Parathyroid adenoma (tissue), 2 donors: ENCODE measurements around the gene MX1.

ENCODE experiments used
- H2AFZ ChIP-seq: fragments of 300-600 bp; sonication (generic); one replicate; pipeline ENCODE4 v1.7.0; 2017; ENCODE audit warnings: antibody characterized with exemption, mild to moderate bottlenecking
- H3K27ac ChIP-seq: fragments of 300-600 bp; sonication (generic); one replicate; pipeline ENCODE4 v1.7.0; 2017
- H3K27me3 ChIP-seq: fragments of 300-600 bp; sonication (generic); one replicate; pipeline ENCODE4 v1.7.0; 2017; ENCODE audit warnings: low read length; ENCODE audit not compliant: control insufficient read depth, insufficient read depth
- H3K36me3 ChIP-seq: fragments of 300-600 bp; sonication (generic); one replicate; pipeline ENCODE4 v1.7.0; 2017; ENCODE audit warnings: low read length; ENCODE audit not compliant: control insufficient read depth, insufficient read depth
- H3K4me1 ChIP-seq: fragments of 300-600 bp; sonication (generic); one replicate; pipeline ENCODE4 v1.7.0; 2017; ENCODE audit warnings: control low read depth
- H3K4me2 ChIP-seq: fragments of 300-600 bp; sonication (generic); one replicate; pipeline ENCODE4 v1.7.0; 2017; ENCODE audit warnings: low read length
- H3K4me3 ChIP-seq: fragments of 300-600 bp; sonication (generic); one replicate; pipeline ENCODE4 v1.7.0; 2017; ENCODE audit warnings: low read depth, low read length
- H3K79me2 ChIP-seq: fragments of 300-600 bp; sonication (generic); one replicate; pipeline ENCODE4 v1.7.0; 2017; ENCODE audit warnings: control low read depth
- H3K9ac ChIP-seq: fragments of 300-600 bp; sonication (generic); one replicate; pipeline ENCODE4 v1.7.0; 2017; ENCODE audit warnings: mild to moderate bottlenecking
- H3K9me3 ChIP-seq: fragments of 300-600 bp; sonication (generic); one replicate; pipeline ENCODE4 v1.7.0; 2017; ENCODE audit warnings: low read length; ENCODE audit not compliant: control insufficient read depth
- CTCF ChIP-seq: fragments of 300-600 bp; sonication (generic); IDR thresholded peaks from one replicate; pipeline ENCODE4 v1.7.0; 2017; ENCODE audit warnings: antibody characterized with exemption, mild to moderate bottlenecking
- donor health status: primary hyperparathyroidism.

The MX1 gene

DNA sequence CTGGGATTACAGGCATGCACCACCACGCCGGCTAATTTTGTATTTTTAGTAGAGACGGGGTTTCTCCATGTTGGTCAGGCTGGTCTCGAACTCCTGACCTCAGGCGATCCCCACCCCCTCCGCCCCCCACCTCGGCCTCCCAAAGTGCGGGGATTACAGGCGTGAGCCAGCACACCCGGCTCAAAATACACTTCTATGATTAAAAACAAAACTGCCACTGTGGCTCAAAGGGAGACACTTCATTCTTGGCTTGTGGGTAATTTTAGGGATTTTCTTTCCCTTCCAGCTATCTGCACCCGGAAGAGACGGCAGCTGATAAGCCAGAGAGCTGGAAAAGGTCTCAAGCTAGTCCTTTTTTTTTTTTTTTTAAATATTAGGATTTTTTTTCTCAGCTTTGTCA is 57.4 kb downstream of the MX1 start:
- H3K27ac ChIP-seq: no peak overlapping the region
- no peaks in the 10 kb centered on the region for H3K36me3 ChIP-seq
- H3K27me3 ChIP-seq: no peaks in the 10 kb centered on the region
- no peaks in the 10 kb centered on the region for H3K4me1 ChIP-seq
- H2AFZ ChIP-seq: no peak overlapping the region
- no peaks in the 10 kb centered on the region for H3K79me2 ChIP-seq
- no peaks in the 10 kb centered on the region for H3K9me3 ChIP-seq
- H3K4me2 ChIP-seq: no peak overlapping the region
- no peak overlapping the region for H3K4me3 ChIP-seq
- no peak overlapping the region for H3K9ac ChIP-seq
- TF ChIP-seq CTCF: no peak

GRCh38 chr21:41483973-41484372 is 57.9 kb downstream of the MX1 start:
- no peak overlapping the region for H2AFZ ChIP-seq
- no peaks in the 10 kb centered on the region for H3K79me2 ChIP-seq
- TF ChIP-seq CTCF: no peak
- H3K4me2 ChIP-seq: no peak overlapping the region
- H3K36me3 ChIP-seq: no peaks in the 10 kb centered on the region
- H3K4me3 ChIP-seq: no peak overlapping the region
- H3K4me1 ChIP-seq: no peaks in the 10 kb centered on the region
- H3K27ac ChIP-seq: no peak overlapping the region
- H3K27me3 ChIP-seq: no peaks in the 10 kb centered on the region
- H3K9me3 ChIP-seq: no peaks in the 10 kb centered on the region
- H3K9ac ChIP-seq: no peak overlapping the region

DNA sequence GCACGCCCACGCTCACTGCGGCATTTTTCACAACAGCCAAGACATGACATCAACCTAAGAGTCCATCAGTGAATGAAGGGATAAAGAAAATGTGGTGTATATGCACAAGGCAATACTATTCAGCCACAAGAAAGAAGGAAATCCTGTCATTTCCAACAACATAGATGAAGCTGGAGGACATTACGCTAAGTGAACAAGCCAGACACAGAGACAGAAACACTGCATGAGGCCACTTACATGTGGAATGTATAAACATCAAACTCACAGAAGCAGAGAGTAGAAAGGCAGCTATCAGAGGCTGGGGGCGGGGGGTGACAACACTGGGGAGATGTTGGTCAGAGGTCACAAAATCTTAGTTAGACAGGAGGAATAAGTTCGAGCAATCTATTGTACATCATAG is 61.0 kb downstream of the MX1 start:
- Histone ChIP-seq H3K36me3 (no peaks in the 10 kb centered on the region), H3K79me2 (no peaks in the 10 kb centered on the region), H3K27ac (no peak overlapping the region), H3K9ac (no peak overlapping the region), H3K4me2 (no peak overlapping the region), H2AFZ (no peak overlapping the region), H3K27me3 (no peaks in the 10 kb centered on the region), H3K9me3 (no peaks in the 10 kb centered on the region), H3K4me3 (no peak overlapping the region), H3K4me1 (no peaks in the 10 kb centered on the region)
- no peak for TF ChIP-seq CTCF

GRCh38 chr21:41488080-41488479 is 62.0 kb downstream of the MX1 start:
- Histone ChIP-seq H3K79me2 (no peaks in the 10 kb centered on the region), H2AFZ (no peak overlapping the region), H3K9ac (no peak overlapping the region), H3K27ac (no peak overlapping the region), H3K9me3 (no peaks in the 10 kb centered on the region), H3K27me3 (no peaks in the 10 kb centered on the region), H3K4me1 (no peaks in the 10 kb centered on the region), H3K4me3 (no peak overlapping the region), H3K4me2 (no peak overlapping the region), H3K36me3 (no peaks in the 10 kb centered on the region)
- no peak for TF ChIP-seq CTCF

GRCh38 chr21:41489329-41489728 is 63.3 kb downstream of the MX1 start:
- Histone ChIP-seq H3K27me3 (no peaks in the 10 kb centered on the region), H3K4me1 (no peaks in the 10 kb centered on the region), H3K9ac (no peak overlapping the region), H3K27ac (no peak overlapping the region), H3K4me2 (no peak overlapping the region), H3K36me3 (no peaks in the 10 kb centered on the region), H3K79me2 (no peaks in the 10 kb centered on the region), H2AFZ (no peak overlapping the region), H3K4me3 (no peak overlapping the region), H3K9me3 (no peaks in the 10 kb centered on the region)
- TF ChIP-seq CTCF: no peak
